ENCODE results near the gene SDCCAG8.

DNA sequence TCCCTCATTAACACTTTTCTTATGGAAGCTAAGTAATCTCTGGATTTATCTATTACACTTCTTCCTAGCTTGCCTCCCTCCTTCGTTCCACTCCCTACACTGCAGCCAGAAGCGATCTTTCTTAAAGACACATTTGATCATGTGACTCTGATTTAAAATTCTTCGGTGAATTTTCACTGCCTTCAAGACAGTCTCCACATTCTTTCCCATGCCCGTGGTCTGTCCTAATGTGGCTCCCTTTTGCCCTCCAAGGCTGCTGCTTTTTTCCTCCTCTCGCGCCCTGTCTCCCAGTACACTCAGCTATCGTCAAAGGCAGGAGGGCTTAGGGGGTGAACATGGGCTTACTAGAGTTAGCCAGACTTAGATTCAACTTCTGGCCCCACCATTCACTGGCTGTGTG lies 64.4 kb downstream of the SDCCAG8 start:
- TF ChIP-seq GATA2 (IDR thresholded peaks at IDR 0.05; ENCODE audit: low read depth, low read length), result no peak
- TF ChIP-seq GATA3 (IDR thresholded peaks at IDR 0.05; ENCODE audit: low read depth, low read length), result no peak

All from SH-SY5Y (cell line).